ENCODE data around the gene IL17RD.

GRCh38 chr3:57206423-57206822 lies 41.3 kb upstream of the IL17RD start:
- TF ChIP-seq CTCF (IDR thresholded peaks at IDR 0.05; ENCODE audit: low read depth, low read length, poor library complexity, severe bottlenecking): no peak
- no peak for TF ChIP-seq EZH2phosphoT487 (IDR thresholded peaks at IDR 0.05; ENCODE audit: borderline replicate concordance, low read length)
